ENCODE data around the gene ASH1L. TPM values are rescaled to one million over a fixed set of nuclear protein-coding genes. Genes with fewer than 3 reads are reported as not detected.

The ASH1L gene
- total and polyA plus RNA-seq, 2 donors (not counting 3 experiments of a cell fraction or from before 2014, with no cell fraction given), result 11.6 to 29.2 TPM

- Histone ChIP-seq H3K9me3 (replicated peaks; ENCODE audit: control insufficient read depth, insufficient read depth, low read length) (no peaks in the 10 kb centered on the region), H3K9ac (replicated peaks; ENCODE audit: extremely low read depth, insufficient read depth, low read length) (no peak overlapping the region), H4K20me1 (replicated peaks; ENCODE audit: control insufficient read depth, extremely low read depth, insufficient read depth, low read length) (no peaks in the 10 kb centered on the region), H3K36me3 (ENCODE audit: control insufficient read depth in 2 of 2, extremely low read depth in 1 of 2, insufficient read depth in 2 of 2, low read length in 2 of 2) (peaks cover 0 to 9% of the 10 kb centered on the region in 2 experiments), H3K27me3 (ENCODE audit: control insufficient read depth in 2 of 2, insufficient read depth in 2 of 2, low read length in 2 of 2) (no peaks in the 10 kb centered on the region), H3K27ac (ENCODE audit: insufficient read depth, low read depth, low read length) (no peak overlapping the region), H3K4me2 (ENCODE audit: insufficient read depth, low read length) (no peak overlapping the region), H3K79me2 (ENCODE audit: control insufficient read depth, insufficient read depth, low read length) (no peaks in the 10 kb centered on the region), H3K4me1 (ENCODE audit: control insufficient read depth, extremely low read depth, insufficient read depth, low read length) (no peaks in the 10 kb centered on the region), H3K9me1 (replicated peaks; ENCODE audit: control insufficient read depth, extremely low read depth, insufficient read depth, low read length) (no peaks in the 10 kb centered on the region), H3K4me3 (replicated peaks in 1 of 3; ENCODE audit: insufficient read depth in 1 of 3, low read depth in 1 of 3, low read length in 3 of 3) (no peak overlapping the region), H2AFZ (ENCODE audit: low read depth, low read length) (no peak overlapping the region)
- no peak for TF ChIP-seq FOS (IDR thresholded peaks at IDR 0.05; ENCODE audit: borderline replicate concordance, insufficient read depth, low read length)
- TF ChIP-seq MYC (IDR thresholded peaks at IDR 0.05; ENCODE audit: low read depth, low read length), result no peak
- no peak for TF ChIP-seq POLR2A (IDR thresholded peaks at IDR 0.05; ENCODE audit: low read depth, low read length)
- no peak for TF ChIP-seq CTCF (IDR thresholded peaks at IDR 0.05; ENCODE audit: extremely low read depth in 1 of 2, insufficient read depth in 1 of 2, low read depth in 1 of 2, low read length in 2 of 2)
- TF ChIP-seq EZH2 (IDR thresholded peaks at IDR 0.05; ENCODE audit: borderline replicate concordance, low read depth, low read length, severe bottlenecking), result no peak
- no peak for TF ChIP-seq POLR2AphosphoS5 (IDR thresholded peaks at IDR 0.05; ENCODE audit: insufficient read depth, low read depth, low read length)
- TF ChIP-seq GATA2 (IDR thresholded peaks at IDR 0.05; ENCODE audit: insufficient read depth, insufficient read length, low read depth, low read length), result no peak
- TF ChIP-seq, protein P1, sequence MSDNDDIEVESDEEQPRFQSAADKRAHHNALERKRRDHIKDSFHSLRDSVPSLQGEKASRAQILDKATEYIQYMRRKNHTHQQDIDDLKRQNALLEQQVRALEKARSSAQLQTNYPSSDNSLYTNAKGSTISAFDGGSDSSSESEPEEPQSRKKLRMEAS (IDR thresholded peaks at IDR 0.05; ENCODE audit: insufficient read depth, insufficient read length), result no peak
- no peak for TF ChIP-seq JUN (IDR thresholded peaks at IDR 0.05; ENCODE audit: borderline replicate concordance, insufficient read depth, insufficient read length, low read depth)
- DNase-seq (ENCODE audit: low read depth, low spot score) (no peak), FAIRE-seq (no peak)
- dilution Hi-C loops (cut with MboI; ENCODE audit: extremely low pct_ligation_motif_present, low sequenced_read_pairs), result no loop called here
- CTCF ChIA-PET, result no interaction called here
- POLR2A ChIA-PET, result no interaction called here
- BruUV-seq (replicated peaks), result no TSS peak
- intact Hi-C loops (cut with micrococcal nuclease), result no loop called here
These were observed 202.6 kb downstream of the ASH1L start for GRCh38 chr1:155360051-155360450.

Measured in endothelial cell of umbilical vein (primary cell).